Measurements from ENCODE around the gene KIAA0825.

Gene KIAA0825

DNA sequence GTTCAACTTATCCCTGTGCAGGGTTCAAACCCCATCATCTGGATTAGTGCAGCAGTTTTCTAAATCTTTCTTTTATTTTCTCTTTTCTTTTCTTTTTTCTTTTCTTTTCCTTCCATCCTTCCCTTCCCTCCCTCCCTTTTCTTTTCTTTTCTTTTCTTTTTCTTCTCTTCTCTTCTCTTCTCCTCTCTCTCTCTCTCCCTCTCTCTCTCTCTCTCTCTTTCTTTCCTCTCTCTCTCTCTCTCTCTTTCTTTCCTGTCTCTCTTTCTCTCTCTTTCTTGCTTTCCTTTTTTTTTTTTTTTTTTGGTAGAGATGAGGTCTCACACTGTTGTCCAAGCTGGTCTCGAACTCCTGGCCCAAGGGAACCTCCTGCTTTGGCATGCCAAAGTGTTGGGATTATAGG, 53.6 kb downstream of the KIAA0825 start:
- Histone ChIP-seq H3K36me3 (replicated peaks; ENCODE audit: low read depth, low read length) (no peaks in the 10 kb centered on the region), H2AFZ (ENCODE audit: low read depth, low read length) (no peak overlapping the region), H3K27ac (ENCODE audit: low read length) (no peak overlapping the region), H3K4me1 (ENCODE audit: low read length) (no peaks in the 10 kb centered on the region), H3K79me2 (ENCODE audit: low read length) (no peaks in the 10 kb centered on the region), H3K27me3 (ENCODE audit: low read depth, low read length) (no peaks in the 10 kb centered on the region), H4K20me1 (ENCODE audit: insufficient read depth, low read length) (no peaks in the 10 kb centered on the region), H3K9ac (ENCODE audit: low read length) (no peak overlapping the region), H3K4me2 (ENCODE audit: low read length) (no peak overlapping the region), H3K4me3 (ENCODE audit: low read length) (no peak overlapping the region), H3K9me3 (ENCODE audit: insufficient read depth, low read length) (no peaks in the 10 kb centered on the region)
- TF ChIP-seq, protein P1, sequence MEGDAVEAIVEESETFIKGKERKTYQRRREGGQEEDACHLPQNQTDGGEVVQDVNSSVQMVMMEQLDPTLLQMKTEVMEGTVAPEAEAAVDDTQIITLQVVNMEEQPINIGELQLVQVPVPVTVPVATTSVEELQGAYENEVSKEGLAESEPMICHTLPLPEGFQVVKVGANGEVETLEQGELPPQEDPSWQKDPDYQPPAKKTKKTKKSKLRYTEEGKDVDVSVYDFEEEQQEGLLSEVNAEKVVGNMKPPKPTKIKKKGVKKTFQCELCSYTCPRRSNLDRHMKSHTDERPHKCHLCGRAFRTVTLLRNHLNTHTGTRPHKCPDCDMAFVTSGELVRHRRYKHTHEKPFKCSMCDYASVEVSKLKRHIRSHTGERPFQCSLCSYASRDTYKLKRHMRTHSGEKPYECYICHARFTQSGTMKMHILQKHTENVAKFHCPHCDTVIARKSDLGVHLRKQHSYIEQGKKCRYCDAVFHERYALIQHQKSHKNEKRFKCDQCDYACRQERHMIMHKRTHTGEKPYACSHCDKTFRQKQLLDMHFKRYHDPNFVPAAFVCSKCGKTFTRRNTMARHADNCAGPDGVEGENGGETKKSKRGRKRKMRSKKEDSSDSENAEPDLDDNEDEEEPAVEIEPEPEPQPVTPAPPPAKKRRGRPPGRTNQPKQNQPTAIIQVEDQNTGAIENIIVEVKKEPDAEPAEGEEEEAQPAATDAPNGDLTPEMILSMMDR (IDR thresholded peaks at IDR 0.05; ENCODE audit: low read depth, low read length): no peak
- TF ChIP-seq EZH2phosphoT487 (IDR thresholded peaks at IDR 0.05; ENCODE audit: low read depth): no peak

DNA sequence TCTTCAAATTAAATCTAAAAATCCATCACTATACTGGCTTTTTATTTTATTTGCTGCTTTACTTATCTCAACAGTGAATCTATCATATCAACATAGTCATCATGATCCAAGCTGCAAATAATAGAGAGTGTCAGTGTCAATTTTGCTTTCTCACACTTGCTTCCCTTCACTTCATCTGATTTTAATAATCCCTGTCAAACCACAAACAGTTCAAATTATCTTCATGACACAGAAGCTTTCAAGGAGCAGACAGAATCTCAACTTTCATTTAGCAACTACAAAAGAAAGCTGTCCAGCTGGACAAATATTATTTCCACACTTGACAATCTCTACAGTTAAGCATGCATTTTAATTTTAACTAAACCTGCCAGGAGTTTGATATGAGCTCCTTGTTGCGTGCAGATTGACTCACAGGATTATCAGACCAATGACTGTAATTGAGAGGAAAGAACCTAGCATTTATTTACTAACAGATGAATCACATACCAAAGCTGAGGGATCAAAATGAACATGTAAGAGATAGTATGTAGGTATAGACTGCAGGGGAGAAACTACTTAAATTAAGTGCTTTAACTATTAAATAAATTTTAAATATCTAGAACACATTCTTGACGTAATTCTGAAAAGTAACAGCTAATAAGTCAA, 56.0 kb downstream of the KIAA0825 start:
- Histone ChIP-seq H3K4me2 (ENCODE audit: low read length) (no peak overlapping the region), H2AFZ (ENCODE audit: low read depth, low read length) (no peak overlapping the region), H3K9me3 (ENCODE audit: insufficient read depth, low read length) (no peaks in the 10 kb centered on the region), H3K36me3 (replicated peaks; ENCODE audit: low read depth, low read length) (no peaks in the 10 kb centered on the region), H3K9ac (ENCODE audit: low read length) (no peak overlapping the region), H3K4me1 (ENCODE audit: low read length) (no peaks in the 10 kb centered on the region), H3K4me3 (ENCODE audit: low read length) (no peak overlapping the region), H3K27ac (ENCODE audit: low read length) (no peak overlapping the region), H3K27me3 (ENCODE audit: low read depth, low read length) (no peaks in the 10 kb centered on the region), H4K20me1 (ENCODE audit: insufficient read depth, low read length) (no peaks in the 10 kb centered on the region), H3K79me2 (ENCODE audit: low read length) (no peaks in the 10 kb centered on the region)
- TF ChIP-seq, protein P1 (IDR thresholded peaks at IDR 0.05; ENCODE audit: low read depth, low read length): no peak
- TF ChIP-seq EZH2phosphoT487 (IDR thresholded peaks at IDR 0.05; ENCODE audit: low read depth): no peak

DNA sequence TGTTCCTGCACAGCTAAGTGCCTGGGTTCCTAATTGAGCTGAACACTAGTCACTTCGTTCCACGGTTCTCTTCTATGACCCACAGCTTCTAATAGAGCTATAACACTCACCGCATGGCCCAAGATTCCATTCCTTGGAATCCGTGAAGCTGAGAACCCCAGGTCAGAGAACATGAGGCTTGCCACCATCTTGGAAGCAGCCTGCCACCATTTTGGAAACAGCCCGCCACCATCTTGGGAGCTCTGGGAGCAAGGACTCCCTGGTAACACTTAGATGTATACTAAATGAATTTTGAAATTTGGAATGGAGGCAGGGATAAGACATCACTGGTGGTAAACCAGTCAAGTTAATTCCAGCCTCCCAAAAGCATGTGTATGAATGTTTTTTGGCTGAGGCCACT, 60.4 kb downstream of the KIAA0825 start:
- Histone ChIP-seq H2AFZ (ENCODE audit: low read depth, low read length) (no peak overlapping the region), H3K9me3 (ENCODE audit: insufficient read depth, low read length) (no peaks in the 10 kb centered on the region), H4K20me1 (ENCODE audit: insufficient read depth, low read length) (no peaks in the 10 kb centered on the region), H3K4me1 (ENCODE audit: low read length) (no peaks in the 10 kb centered on the region), H3K9ac (ENCODE audit: low read length) (no peak overlapping the region), H3K4me3 (ENCODE audit: low read length) (no peak overlapping the region), H3K27ac (ENCODE audit: low read length) (no peak overlapping the region), H3K4me2 (ENCODE audit: low read length) (no peak overlapping the region), H3K36me3 (replicated peaks; ENCODE audit: low read depth, low read length) (no peaks in the 10 kb centered on the region), H3K27me3 (ENCODE audit: low read depth, low read length) (no peaks in the 10 kb centered on the region), H3K79me2 (ENCODE audit: low read length) (no peaks in the 10 kb centered on the region)
- no peak for TF ChIP-seq EZH2phosphoT487 (IDR thresholded peaks at IDR 0.05; ENCODE audit: low read depth)
- TF ChIP-seq, protein P1 (IDR thresholded peaks at IDR 0.05; ENCODE audit: low read depth, low read length): no peak

DNA sequence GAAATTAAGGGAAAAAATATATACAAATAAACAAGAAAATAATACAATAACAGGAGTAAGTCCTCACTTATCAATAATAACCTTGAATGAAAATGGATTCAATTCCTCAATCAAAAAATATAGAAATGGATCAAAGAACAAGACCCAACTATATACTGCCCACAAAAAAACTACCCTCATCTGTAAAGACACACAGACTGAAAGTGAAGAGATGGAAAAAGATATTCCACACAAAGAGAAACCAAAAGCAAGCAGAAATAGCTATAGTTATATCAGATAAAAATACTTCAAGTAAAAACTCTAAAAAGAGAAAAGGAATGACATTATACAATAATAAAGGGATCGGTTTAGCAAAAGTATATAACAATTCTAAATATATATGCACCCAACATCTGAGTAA, 66.5 kb downstream of the KIAA0825 start:
- Histone ChIP-seq H3K4me2 (ENCODE audit: low read length) (no peak overlapping the region), H3K36me3 (replicated peaks; ENCODE audit: low read depth, low read length) (no peaks in the 10 kb centered on the region)

More for the DNA sequence above, 66.5 kb downstream of the KIAA0825 start:
- Histone ChIP-seq H3K79me2 (ENCODE audit: low read length) (no peaks in the 10 kb centered on the region), H3K9ac (ENCODE audit: low read length) (no peak overlapping the region), H3K27me3 (ENCODE audit: low read depth, low read length) (no peaks in the 10 kb centered on the region), H3K27ac (ENCODE audit: low read length) (no peak overlapping the region), H3K4me3 (ENCODE audit: low read length) (no peak overlapping the region), H3K4me1 (ENCODE audit: low read length) (no peaks in the 10 kb centered on the region), H4K20me1 (ENCODE audit: insufficient read depth, low read length) (no peaks in the 10 kb centered on the region), H3K9me3 (ENCODE audit: insufficient read depth, low read length) (no peaks in the 10 kb centered on the region), H2AFZ (ENCODE audit: low read depth, low read length) (no peak overlapping the region)
- TF ChIP-seq EZH2phosphoT487 (IDR thresholded peaks at IDR 0.05; ENCODE audit: low read depth): no peak
